ENCODE results near the gene SLC30A10. TPM values are rescaled to one million over a fixed set of nuclear protein-coding genes. Genes with fewer than 3 reads are reported as not detected.
"Not testable (repeated sequence)": the region's sequence is repeated elsewhere in the genome, so short reads cannot be mapped to it uniquely, and the experiment has no call there.

The SLC30A10 gene
- polyA plus RNA-seq, 4 donors: 0.08 to 0.32 (median 0.12) TPM

DNA sequence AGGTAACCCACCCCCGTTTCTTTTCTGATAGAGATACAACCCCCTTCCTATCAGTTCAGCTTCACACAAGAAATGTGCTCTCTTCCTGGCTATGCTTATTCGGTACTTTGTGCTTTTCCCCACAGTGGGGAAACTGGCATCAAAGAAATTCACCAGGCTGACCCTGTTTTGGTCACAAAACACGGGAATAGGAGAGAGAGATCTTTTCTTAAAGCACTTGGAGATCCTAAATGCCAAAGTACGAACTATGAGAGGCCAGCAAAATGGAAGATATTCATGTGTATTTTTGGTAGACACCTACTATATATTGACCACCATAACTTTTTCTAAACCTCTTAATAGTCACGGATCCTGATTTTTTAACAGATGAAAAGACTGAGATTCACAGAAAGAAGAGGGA is 30.0 kb downstream of the SLC30A10 start:
- no peak for DNase-seq (ENCODE audit: low read depth in 4 of 4, low spot score in 2 of 4)

DNA sequence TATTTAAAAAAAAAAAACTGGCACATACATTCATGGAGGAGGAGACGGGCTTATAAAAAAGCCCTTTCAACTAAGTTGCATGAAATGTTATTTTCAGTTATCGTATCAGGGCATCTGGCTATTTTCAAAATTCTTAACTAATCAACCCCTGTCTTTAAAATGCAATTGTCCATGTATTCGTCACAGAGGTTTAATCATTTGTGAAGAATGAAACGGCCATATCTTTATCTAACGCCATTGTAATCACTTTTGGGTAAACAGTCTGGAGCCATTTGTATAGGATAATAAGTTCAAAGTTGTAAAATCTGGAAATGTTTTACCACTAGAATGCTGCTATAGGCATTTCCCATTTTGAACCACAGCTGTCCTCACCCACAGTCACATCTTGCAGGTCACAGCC is 30.4 kb downstream of the SLC30A10 start:
- DNase-seq (ENCODE audit: low read depth in 4 of 4, low spot score in 2 of 4): no peak

DNA sequence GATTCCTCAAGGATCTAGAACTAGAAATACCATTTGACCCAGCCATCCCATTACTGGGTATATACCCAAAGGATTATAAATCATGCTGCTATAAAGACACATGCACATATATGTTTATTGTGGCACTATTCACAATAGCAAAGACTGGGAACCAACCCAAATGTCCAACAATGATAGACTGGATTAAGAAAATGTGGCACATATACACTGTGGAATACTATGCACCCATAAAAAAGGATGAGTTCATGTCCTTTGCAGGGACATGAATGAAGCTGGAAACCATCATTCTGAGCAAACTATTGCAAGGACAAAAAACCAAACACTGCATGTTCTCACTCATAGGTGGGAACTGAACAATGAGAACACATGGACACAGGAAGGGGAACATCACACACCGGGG is 36.1 kb downstream of the SLC30A10 start:
- DNase-seq (ENCODE audit: low read depth in 4 of 4, low spot score in 2 of 4): not testable (repeated sequence)

DNA sequence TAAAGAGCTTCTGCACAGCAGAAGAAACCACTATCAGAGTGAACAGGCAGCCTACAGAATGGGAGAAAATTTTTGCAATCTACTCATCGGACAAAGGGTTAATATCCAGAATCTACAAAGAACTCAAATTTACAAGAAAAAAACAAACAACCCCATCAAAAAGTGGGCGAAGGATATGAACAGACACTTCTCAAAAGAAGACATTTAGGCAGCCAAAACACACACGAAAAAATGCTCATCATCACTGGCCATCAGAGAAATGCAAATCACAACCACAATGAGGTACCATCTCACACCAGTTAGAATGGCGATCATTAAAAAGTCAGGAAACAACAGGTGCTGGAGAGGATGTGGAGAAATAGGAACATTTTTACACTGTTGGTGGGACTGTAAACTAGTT is 36.5 kb downstream of the SLC30A10 start:
- DNase-seq (ENCODE audit: low read depth in 4 of 4, low spot score in 2 of 4): not testable (repeated sequence)

DNA sequence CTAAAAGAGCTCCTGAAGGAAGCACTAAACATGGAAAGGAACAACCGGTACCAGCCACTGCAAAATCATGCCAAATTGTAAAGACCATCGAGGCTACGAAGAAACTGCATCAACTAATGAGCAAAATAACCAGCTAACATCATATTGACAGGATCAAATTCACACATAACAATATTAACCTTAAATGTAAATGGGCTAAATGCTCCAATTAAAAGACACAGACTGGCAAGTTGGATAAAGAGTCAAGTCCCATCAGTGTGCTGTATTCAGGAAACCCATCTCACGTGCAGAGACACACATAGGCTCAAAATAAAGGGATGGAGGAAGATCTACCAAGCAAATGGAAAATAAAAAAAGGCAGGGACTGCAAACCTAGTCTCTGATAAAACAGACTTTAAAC is 39.7 kb downstream of the SLC30A10 start:
- DNase-seq (ENCODE audit: low read depth in 4 of 4, low spot score in 2 of 4): not testable (repeated sequence)

DNA sequence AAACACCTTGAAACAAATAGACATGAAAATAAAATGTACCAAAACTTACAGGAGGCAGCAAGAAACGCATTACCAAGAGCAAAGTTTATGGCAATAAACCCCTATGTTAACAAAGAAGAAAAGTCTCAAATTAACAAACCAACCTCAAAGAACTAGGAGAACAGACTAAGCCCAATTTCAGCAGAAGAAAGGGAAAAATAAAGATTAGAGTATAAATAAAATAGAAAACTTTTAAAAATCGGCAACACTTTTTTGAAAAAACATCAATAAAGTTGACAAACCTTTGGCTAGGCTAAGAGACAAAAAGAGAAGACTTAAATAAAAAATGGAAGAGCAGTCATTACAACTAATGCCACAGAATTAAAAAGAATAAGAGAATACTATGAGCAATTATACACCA is 42.7 kb downstream of the SLC30A10 start:
- DNase-seq (ENCODE audit: low read depth in 4 of 4, low spot score in 2 of 4): no peak

DNA sequence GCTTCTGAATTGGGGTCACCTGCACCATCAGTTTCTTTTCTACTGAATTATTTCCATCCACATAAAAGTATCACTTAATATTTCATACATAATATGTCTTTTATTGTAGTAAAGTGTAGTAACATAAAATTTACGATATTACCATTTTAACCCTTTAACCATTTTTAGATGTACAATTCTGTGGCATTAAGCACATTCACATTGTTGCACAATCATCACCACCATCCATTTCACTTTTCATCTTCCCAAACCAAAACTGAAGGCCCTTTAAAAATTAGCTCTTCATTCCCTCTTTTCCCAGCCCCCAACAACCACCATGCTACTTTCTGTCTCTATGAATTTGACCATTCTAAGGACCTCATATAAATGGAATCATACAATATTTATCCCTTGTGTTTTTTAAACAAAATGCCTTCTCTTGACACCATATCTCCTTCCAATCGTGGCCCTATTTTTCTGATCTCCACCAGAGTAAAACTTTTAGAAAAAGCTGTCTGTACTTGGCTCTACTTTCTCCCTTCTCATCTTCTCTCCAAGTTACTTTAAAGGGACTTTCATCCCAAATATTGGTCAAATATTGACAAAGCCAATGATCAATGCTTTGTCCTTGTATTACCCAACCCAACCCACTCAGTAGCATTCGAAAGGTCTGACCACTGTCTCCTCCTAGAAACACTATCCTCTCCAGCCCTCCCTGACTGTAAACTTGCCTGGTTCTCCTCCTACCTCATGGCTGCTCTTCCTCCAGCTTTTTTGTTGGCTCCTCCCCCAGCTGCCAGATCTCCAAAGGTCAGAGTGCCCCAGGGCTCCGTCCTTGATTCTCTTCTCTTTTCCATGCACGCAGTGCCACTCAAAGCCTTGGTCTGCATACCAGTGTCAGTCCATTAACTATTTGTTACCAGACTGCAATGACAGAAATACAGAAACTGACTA is 44.7 kb downstream of the SLC30A10 start:
- DNase-seq (ENCODE audit: low read depth in 4 of 4, low spot score in 2 of 4): no peak

DNA sequence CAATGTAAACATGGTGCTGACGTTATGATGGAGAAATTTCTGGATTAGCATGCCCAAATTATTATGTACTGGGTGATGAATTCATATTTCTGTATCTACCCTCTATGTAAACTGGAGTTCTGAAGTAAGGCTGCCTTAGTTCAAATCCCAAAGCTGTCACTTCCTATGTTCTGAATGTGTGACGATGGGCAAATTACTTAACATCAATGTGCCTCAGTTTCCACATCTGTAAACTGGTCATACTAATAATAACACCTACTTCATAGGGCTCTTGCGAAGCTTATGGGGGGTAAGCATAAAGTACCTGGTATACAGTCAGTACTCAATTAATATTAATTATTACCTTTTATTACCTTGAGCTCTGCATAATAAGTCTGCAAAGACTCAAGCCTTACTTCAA is 45.6 kb downstream of the SLC30A10 start:
- DNase-seq (ENCODE audit: low read depth in 4 of 4, low spot score in 2 of 4): no peak

DNA sequence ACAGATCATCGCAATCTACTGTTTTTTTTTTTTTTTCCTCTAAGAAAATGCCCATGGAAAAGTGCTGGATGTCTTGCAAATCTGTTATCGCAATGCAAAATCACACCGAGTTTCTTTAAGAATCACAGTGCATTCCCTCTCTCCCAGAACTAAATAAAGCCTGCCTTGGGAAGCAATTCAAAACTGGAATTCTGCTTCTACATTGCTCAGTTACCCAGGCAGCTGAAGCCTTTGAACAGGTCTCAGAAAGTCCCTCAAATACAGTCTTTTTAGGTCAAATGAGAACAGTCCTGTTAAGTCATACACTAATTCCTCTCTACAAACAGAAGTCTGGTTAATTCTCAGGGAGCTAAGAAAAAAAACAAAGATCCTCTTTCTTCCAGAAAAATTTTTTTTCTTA is 46.3 kb downstream of the SLC30A10 start:
- DNase-seq (ENCODE audit: low read depth in 4 of 4, low spot score in 2 of 4): no peak

DNA sequence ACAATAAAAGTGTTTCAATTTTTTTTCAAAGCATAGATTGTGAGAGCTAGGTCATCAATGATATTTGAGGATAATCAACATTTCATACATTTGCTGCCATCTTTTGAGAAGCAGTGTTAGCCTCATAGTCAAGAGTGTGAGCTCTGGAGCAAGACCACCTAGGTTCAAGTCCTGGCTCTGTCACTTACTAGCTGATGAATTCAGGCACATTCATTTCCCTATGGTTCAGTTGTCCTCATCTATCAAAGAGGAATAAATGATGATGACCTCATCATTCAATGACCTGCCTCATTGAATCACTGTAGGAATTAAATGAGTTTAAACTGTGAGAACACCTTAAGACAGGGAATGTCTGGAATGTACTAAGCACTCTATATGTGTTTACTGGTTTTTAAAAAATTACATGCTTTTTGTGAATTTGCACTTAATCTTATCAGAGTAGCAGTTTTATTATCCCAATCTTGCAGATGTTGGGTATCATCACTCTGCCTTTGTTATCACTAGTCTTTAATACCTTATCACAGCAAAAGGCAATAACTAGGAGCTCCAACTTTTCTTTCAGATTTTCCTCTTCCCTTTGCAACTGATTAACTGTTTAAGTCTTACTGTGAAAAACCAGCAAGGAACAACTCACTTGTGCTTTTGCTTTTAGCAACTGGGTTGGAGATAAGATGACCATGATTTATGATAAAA is 47.4 kb downstream of the SLC30A10 start:
- DNase-seq (ENCODE audit: low read depth in 4 of 4, low spot score in 2 of 4): no peak

DNA sequence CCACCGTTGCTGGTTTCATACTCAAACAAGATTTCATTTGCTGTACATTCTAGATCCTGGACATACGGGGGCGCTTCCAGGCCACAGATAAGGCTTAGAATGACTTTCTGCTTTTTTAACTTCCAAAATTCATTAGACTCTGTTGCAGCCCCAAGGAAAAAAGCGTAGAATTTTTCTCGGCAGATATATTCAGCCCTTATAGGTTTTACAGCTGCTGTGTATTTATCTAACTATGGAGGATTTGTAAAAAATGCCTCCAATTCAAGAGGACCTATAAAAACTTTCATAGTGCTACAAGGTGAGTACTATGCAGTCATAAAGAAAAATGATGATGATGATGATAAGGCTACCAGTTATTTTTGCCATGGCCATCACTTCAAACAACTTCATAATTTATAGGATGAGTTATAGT is 51.6 kb downstream of the SLC30A10 start:
- DNase-seq (ENCODE audit: low read depth in 4 of 4, low spot score in 2 of 4): no peak

DNA sequence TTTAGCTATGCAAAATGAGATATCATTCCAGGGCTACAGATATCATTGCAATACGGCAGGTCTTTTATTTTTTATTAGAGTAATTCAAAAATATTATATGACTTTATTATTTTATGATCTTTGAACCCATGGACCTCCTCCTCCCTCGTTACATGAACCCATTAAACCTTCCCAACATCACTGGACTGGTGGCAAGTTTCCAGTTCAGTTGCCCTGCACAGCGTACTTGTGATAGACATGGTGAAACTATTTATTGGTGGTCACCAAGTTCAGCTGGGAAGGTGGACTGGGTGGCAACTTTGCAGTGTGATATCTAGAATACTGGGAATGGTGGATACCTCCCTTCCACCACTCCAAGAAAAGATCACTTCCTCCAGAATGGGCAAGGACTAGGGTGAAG is 52.5 kb downstream of the SLC30A10 start:
- DNase-seq (ENCODE audit: low read depth in 4 of 4, low spot score in 2 of 4): no peak

DNA sequence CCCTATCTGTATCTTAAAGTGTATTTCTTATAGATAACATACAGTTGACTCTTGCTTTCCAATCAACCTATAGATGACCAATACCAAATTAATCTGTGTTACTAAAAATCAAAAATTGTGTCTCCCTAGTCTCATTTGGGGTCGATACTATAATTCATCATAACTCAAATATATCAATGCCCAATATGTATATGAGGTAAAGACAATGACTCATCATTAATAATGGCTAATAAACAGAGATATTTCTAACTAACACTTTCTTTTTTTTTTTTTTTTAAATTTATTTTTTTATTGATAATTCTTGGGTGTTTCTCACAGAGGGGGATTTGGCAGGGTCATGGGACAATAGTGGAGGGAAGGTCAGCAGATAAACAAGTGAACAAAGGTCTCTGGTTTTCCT is 55.8 kb downstream of the SLC30A10 start:
- DNase-seq (ENCODE audit: low read depth in 4 of 4, low spot score in 2 of 4): not testable (repeated sequence)

DNA sequence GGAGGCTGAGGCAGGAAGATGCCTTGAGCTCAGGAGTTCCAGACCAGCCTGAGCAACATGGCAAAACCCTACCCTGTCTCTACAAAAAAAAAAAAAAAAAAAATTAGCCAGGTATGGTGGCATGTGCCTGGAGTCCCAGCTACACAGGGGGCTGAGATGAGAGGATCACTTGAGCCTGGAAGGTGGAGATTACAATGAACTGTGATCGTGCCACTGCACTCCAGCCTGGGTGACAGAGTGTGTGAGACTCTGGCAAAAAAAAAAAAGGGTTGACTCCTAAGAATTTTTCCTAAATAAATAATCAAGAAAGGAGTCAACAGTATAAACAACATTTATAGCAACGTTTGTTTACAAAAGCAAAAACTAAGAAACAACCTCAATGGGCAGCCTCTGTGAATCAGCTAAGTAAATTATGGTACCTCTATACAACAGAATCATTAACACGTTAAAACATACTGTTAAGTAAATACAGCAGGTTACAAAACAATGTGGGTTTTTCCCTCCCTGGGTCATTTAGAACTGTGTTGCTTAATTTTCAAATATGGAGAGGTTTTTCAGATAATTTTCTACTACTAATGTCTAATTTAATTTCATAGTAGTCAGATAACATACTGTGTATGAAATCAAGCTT is 56.8 kb downstream of the SLC30A10 start:
- no peak for DNase-seq (ENCODE audit: low read depth in 4 of 4, low spot score in 2 of 4)

DNA sequence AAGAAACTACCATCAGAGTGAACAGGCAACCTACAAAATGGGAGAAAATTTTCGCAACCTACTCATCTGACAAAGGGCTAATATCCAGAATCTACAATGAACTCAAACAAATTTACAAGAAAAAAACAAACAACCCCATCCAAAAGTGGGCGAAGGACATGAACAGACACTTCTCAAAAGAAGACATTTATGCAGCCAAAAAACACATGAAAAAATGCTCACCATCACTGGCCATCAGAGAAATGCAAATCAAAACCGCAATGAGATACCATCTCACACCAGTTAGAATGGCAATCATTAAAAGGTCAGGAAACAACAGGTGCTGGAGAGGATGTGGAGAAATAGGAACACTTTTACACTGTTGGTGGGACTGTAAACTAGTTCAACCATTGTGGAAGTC is 59.7 kb downstream of the SLC30A10 start:
- DNase-seq (ENCODE audit: low read depth in 4 of 4, low spot score in 2 of 4): not testable (repeated sequence)

Other genes starting within 250 kb of the SLC30A10 start
- gene EPRS1, start 117.9 kb upstream of the SLC30A10 start, polyA plus RNA-seq (ENCODE audit: insufficient read length in 4 of 4): 100 to 1,000 TPM in 3 of 4 donors, 10 to 100 TPM in 1; 88.6 to 113 (median 105) TPM
- gene BPNT1, start 161.2 kb upstream of the SLC30A10 start, polyA plus RNA-seq (ENCODE audit: insufficient read length in 4 of 4): 10 to 100 TPM; 41.1 to 66.4 (median 48.0) TPM
- gene IARS2, start 165.6 kb upstream of the SLC30A10 start, polyA plus RNA-seq (ENCODE audit: insufficient read length in 4 of 4): 100 to 1,000 TPM in 1 of 4 donors, 10 to 100 TPM in 3; 77.9 to 101 (median 88.6) TPM

Data from left renal cortex interstitium (tissue), 4 donors.